GM12892 (cell line): Measurements from ENCODE around the gene CHST11.

Experiments
- POLR2A ChIP-seq: IDR thresholded peaks from 2 replicates; pipeline ENCODE4 v1.6.1; 2011; ENCODE audit warnings: low read depth, low read length, control low read depth
- TAF1 ChIP-seq: IDR thresholded peaks from 2 replicates; pipeline ENCODE4 v1.6.1; 2011; ENCODE audit warnings: low read depth, mild to moderate bottlenecking, control low read depth, low read length, borderline replicate concordance

- TF ChIP-seq POLR2A (no peak), TAF1 (no peak)
These were observed 339.7 kb downstream of the CHST11 start for GRCh38 chr12:104796475-104796862.
